ENCODE results near the gene VGF. TPM values are rescaled to one million over a fixed set of nuclear protein-coding genes. Genes with fewer than 3 reads are reported as not detected.

The VGF gene
- total RNA-seq, 1 donor from 2014 or later: 8.7 TPM

DNA sequence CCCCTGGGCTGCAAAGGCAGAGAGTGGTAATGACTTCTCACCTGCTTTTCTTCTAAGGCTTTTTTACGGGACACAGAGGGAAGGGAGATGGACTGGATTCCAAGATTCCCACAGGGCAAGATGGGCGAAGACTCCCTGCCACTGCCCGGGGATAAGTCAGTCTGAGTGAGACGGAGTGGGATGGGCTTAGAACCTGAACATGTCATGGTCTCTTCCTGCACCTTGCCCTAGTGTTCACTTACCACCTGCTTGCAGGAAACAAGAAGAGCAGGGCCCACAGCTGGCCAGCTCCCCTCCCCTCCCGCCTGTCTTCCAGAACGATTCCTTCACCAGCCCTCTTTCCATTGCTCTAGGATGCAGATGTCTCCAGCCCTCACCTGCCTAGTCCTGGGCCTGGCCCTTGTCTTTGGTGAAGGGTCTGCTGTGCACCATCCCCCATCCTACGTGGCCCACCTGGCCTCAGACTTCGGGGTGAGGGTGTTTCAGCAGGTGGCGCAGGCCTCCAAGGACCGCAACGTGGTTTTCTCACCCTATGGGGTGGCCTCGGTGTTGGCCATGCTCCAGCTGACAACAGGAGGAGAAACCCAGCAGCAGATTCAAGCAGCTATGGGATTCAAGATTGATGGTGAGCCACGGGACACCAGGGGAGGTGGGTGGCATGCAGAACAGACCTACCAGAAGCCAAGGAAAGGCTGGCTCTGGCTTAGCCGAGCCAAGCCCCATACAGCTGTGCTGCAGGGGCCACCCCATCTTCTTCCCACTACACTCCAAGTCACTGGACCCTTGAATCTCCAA is 37.1 kb downstream of the VGF start:
- Mint-ChIP-seq H3K4me3 (no peak overlapping the region), H3K36me3 (ENCODE audit: low read depth) (no peaks in the 10 kb centered on the region), H3K27ac (ENCODE audit: unreplicated experiment) (no peak overlapping the region), H3K4me1 (peaks cover 29% of the 10 kb centered on the region), H3K9me3 (no peaks in the 10 kb centered on the region), H3K27me3 (ENCODE audit: low read depth) (peaks cover 4% of the 10 kb centered on the region)
- TF ChIP-seq, protein P1, sequence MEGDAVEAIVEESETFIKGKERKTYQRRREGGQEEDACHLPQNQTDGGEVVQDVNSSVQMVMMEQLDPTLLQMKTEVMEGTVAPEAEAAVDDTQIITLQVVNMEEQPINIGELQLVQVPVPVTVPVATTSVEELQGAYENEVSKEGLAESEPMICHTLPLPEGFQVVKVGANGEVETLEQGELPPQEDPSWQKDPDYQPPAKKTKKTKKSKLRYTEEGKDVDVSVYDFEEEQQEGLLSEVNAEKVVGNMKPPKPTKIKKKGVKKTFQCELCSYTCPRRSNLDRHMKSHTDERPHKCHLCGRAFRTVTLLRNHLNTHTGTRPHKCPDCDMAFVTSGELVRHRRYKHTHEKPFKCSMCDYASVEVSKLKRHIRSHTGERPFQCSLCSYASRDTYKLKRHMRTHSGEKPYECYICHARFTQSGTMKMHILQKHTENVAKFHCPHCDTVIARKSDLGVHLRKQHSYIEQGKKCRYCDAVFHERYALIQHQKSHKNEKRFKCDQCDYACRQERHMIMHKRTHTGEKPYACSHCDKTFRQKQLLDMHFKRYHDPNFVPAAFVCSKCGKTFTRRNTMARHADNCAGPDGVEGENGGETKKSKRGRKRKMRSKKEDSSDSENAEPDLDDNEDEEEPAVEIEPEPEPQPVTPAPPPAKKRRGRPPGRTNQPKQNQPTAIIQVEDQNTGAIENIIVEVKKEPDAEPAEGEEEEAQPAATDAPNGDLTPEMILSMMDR (conservative IDR thresholded peaks at IDR 0.05): no peak
- no peak for DNase-seq (ENCODE audit: low read depth, low spot score)

DNA sequence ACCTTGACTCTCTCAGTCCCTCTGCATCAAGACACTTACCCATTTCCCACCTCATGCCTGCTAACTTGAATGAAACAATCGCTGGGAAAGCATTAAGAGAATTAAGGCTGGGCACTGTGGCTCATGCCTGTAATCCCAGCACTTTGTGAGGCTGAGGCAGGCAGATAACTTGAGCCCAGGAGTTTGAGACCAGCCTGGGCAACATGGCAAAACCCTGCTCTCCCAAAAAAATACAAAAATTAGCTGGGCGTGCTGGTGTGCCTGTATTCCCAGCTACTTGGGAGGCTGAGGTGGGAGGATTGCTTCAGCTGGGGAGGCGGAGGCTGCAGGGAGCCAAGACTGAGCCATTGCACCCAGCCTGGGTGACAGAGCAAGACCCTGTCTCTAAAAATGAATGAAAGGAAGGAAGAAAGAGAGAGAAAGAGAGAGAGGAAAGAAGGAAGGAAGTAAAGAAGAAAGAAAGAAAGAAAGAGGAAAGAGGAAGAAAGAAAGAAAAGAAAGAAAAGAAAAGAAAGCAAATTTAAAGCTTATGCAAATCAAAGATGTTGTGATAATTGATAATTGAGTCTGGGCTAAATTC is 37.8 kb downstream of the VGF start:
- Mint-ChIP-seq H3K9me3 (no peaks in the 10 kb centered on the region), H3K36me3 (ENCODE audit: low read depth) (no peaks in the 10 kb centered on the region), H3K27ac (ENCODE audit: unreplicated experiment) (no peak overlapping the region), H3K4me3 (no peak overlapping the region), H3K27me3 (ENCODE audit: low read depth) (peaks cover 4% of the 10 kb centered on the region), H3K4me1 (peaks cover 32% of the 10 kb centered on the region)
- TF ChIP-seq, protein P1 (conservative IDR thresholded peaks at IDR 0.05): no peak
- DNase-seq (ENCODE audit: low read depth, low spot score): no peak

DNA sequence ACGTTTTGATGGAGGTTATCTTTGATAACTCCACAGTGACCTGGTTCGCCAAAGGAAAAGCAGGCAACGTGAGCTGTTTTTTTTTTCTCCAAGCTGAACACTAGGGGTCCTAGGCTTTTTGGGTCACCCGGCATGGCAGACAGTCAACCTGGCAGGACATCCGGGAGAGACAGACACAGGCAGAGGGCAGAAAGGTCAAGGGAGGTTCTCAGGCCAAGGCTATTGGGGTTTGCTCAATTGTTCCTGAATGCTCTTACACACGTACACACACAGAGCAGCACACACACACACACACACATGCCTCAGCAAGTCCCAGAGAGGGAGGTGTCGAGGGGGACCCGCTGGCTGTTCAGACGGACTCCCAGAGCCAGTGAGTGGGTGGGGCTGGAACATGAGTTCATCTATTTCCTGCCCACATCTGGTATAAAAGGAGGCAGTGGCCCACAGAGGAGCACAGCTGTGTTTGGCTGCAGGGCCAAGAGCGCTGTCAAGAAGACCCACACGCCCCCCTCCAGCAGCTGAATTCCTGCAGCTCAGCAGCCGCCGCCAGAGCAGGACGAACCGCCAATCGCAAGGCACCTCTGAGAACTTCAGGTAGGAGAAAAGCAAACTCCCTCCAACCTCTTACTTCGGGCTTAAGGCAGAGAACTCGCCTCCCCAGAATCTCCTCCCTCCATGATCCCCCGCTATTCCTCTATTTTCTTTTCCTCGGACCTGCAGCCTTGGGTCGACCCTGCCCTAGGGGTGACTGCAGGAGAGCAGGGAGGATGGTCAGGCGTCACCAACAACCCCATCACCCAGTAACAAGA is 38.5 kb downstream of the VGF start, which contains the start of gene SERPINE1:
Gene SERPINE1, plus strand, starts transcription at position 454 of the 809 bp plus-strand sequence. CDS start 1,290 bp downstream, outside the sequence.
- Mint-ChIP-seq H3K27me3 (ENCODE audit: low read depth) (peaks cover 7% of the 10 kb centered on the region), H3K4me1 (peaks cover 39% of the 10 kb centered on the region), H3K4me3 (peak within 1 kb of the TSS; percentile 44), H3K9me3 (no peaks in the 10 kb centered on the region), H3K36me3 (ENCODE audit: low read depth) (no peaks in the 10 kb centered on the region), H3K27ac (ENCODE audit: unreplicated experiment) (peak within 1 kb of the TSS; percentile 38)
- DNase-seq (ENCODE audit: low read depth, low spot score): peak; percentile 33
- TF ChIP-seq, protein P1 (conservative IDR thresholded peaks at IDR 0.05): peak; percentile 42

DNA sequence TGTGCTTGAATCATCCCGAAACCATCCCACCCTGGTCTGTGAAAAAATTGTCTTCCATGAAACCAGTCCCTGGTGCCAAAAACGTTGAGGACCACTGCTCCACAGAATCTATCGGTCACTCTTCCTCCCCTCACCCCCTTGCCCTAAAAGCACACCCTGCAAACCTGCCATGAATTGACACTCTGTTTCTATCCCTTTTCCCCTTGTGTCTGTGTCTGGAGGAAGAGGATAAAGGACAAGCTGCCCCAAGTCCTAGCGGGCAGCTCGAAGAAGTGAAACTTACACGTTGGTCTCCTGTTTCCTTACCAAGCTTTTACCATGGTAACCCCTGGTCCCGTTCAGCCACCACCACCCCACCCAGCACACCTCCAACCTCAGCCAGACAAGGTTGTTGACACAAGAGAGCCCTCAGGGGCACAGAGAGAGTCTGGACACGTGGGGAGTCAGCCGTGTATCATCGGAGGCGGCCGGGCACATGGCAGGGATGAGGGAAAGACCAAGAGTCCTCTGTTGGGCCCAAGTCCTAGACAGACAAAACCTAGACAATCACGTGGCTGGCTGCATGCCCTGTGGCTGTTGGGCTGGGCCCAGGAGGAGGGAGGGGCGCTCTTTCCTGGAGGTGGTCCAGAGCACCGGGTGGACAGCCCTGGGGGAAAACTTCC is 39.2 kb downstream of the VGF start:
- no peak overlapping the region for H3K4me3 Mint-ChIP-seq
- no peaks in the 10 kb centered on the region for H3K36me3 Mint-ChIP-seq (ENCODE audit: low read depth)
- TF ChIP-seq, protein P1 (conservative IDR thresholded peaks at IDR 0.05): no peak
- DNase-seq (ENCODE audit: low read depth, low spot score): no peak
- H3K9me3 Mint-ChIP-seq: no peaks in the 10 kb centered on the region
- peaks cover 7% of the 10 kb centered on the region for H3K27me3 Mint-ChIP-seq (ENCODE audit: low read depth)
- peaks cover 40% of the 10 kb centered on the region for H3K4me1 Mint-ChIP-seq
- no peak overlapping the region for H3K27ac Mint-ChIP-seq (ENCODE audit: unreplicated experiment)

Data from neural crest cell (in vitro differentiated cells).